ENCODE results near the gene CALN1.

GRCh38 chr7:72156671-72157070, 255.5 kb downstream of the CALN1 start:
- TF ChIP-seq GATA2 (IDR thresholded peaks at IDR 0.05; ENCODE audit: low read depth, low read length), result no peak
- TF ChIP-seq GATA3 (IDR thresholded peaks at IDR 0.05; ENCODE audit: low read depth, low read length), result no peak

Data from SH-SY5Y (cell line).